C4-2B (cell line): Measurements from ENCODE around the gene SPRR2D.
"Not testable (repeated sequence)": the region's sequence is repeated elsewhere in the genome, so short reads cannot be mapped to it uniquely, and the experiment has no call there.

Experiments
- H3K27ac ChIP-seq: fragments of 450-650 bp; 2 replicates; pipeline ENCODE4 v1.5.1; 2017
- CTCF ChIP-seq: fragments of 450-650 bp; conservative IDR thresholded peaks from 2 replicates; pipeline ENCODE4 v1.5.1; 2017; ENCODE audit warnings: mild to moderate bottlenecking
- ZFX ChIP-seq: fragments of 450-650 bp; IDR thresholded peaks from 2 replicates; pipeline ENCODE4 v1.6.1; 2017

SPRR2D gene

GRCh38 chr1:153058826-153059784, 18.2 kb upstream of the SPRR2D start:
- no peak for TF ChIP-seq ZFX
- TF ChIP-seq CTCF, result no peak
- H3K27ac ChIP-seq, result no peak overlapping the region

DNA sequence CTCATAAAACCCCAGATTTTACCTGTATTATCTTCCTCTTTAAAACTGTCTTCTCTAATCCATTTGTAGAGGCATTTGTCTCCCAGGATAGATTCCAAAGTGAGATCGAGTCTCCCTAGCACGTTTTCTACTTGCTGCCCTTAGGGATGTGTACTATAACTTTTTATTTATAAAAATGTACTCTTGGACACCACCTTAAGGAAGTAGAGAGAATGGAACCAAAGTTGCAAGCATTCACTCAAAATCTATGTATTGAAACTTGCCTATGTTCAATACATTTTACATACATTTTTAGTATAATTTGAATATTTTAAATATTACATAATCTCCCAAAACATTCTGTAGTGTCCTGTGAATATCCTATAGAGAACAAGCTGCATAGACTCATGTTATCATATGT, 17.2 kb upstream of the SPRR2D start:
- H3K27ac ChIP-seq, result no peak overlapping the region
- TF ChIP-seq ZFX (no peak), CTCF (peak; percentile 39)

GRCh38 chr1:153057375-153057774, 16.5 kb upstream of the SPRR2D start, which contains the start of gene SPRR2A:
SPRR2A (minus strand) TSS chr1:153057512; CDS start chr1:153056735, 777 bp downstream.
- H3K27ac ChIP-seq, result no peak within 1 kb of the TSS
- no peak for TF ChIP-seq CTCF
- TF ChIP-seq ZFX, result no peak

DNA sequence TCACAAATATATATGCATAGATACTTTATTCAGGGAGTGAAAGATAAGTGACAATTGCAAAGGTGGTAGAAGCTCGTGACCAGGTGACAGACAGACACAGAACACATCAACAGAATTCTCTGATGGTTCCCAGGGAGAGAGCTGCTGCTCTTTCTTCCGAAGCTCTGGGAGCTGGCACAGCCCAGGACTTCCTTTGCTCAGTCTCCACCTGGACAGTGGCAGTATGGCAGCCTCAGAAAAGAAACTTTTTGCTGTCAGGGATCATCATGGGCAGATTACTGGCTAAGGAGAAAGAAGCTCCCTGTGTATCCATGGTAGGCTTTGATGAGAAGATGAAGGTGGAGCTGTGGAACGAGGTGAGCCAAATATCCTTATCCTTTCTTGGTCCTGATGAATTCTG, 15.2 kb upstream of the SPRR2D start:
- H3K27ac ChIP-seq, result not testable (repeated sequence)

- no peak overlapping the region for H3K27ac ChIP-seq
- TF ChIP-seq CTCF, result no peak
- TF ChIP-seq ZFX, result no peak
Observed at GRCh38 chr1:153049211-153049610, 8.3 kb upstream of the SPRR2D start.

- no peak overlapping the region for H3K27ac ChIP-seq
- no peak for TF ChIP-seq CTCF
- no peak for TF ChIP-seq ZFX
Observed at GRCh38 chr1:153035211-153035610, 5.7 kb downstream of the SPRR2D start.

DNA sequence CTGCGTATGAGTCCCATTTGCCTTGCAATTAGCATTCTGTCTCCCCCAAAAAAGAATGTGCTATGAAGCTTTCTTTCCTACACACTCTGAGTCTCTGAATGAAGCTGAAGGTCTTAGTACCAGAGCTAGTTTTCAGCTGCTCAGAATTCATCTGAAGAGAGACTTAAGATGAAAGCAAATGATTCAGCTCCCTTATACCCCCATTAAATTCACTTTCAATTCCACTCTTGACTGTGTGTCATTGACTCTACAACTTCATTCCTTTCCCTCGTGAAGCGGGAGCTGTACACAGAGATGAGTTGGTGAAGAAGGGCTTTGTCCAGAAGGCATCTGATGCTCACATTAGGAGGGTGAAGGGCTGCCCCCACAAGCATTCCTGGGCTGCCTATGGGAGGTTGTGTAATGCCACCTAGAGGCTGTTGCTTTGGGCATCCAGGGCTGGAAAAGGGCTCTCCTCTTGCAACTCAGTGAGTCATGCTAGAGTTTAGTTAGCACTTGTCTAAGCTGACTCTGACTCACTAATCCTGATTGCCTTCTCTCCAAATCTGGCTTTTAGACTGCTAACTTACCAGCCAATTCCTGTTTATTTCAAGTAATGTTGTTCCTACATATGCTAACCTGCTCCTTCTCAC, 8.1 kb downstream of the SPRR2D start:
- no peak overlapping the region for H3K27ac ChIP-seq
- TF ChIP-seq ZFX (no peak), CTCF (peak; percentile 43)
